Spleen (tissue), 11 donors: ENCODE data around the gene GALNT17. TPM values are rescaled to one million over a fixed set of nuclear protein-coding genes. Genes with fewer than 3 reads are reported as not detected.

Source experiments
- DNase-seq: peaks from one replicate; pipeline ENCODE4 v3.0.0-alpha.2; 2020
- H3K27ac ChIP-seq, 8 donors: fragments of 200-600 bp; sonication (generic) in 7 of 8; 1 replicate in 4 of 8; 2 replicates in 4 of 8; pipeline versions ENCODE4 v1.5.0 to v1.8.0; 2016 to 2021; ENCODE audit warnings: inconsistent platforms in 4 of 8, mild to moderate bottlenecking in 4 of 8, moderate library complexity in 1 of 8
- H3K27me3 ChIP-seq, 7 donors: fragments of 200-600 bp; sonication (generic) in 6 of 7; replicated peaks in 1 of 7; 1 replicate in 4 of 7; 2 replicates in 3 of 7; pipeline versions ENCODE4 v1.5.0 to v1.8.0; 2016 to 2021; ENCODE audit warnings: inconsistent platforms in 3 of 7, mild to moderate bottlenecking in 1 of 7
- H3K36me3 ChIP-seq, 6 donors: fragments of 200-600 bp; sonication (generic) in 5 of 6; 1 replicate in 4 of 6; 2 replicates in 2 of 6; pipeline versions ENCODE4 v1.5.0 to v1.8.0; 2016 to 2021; ENCODE audit warnings: inconsistent platforms in 2 of 6
- H3K4me1 ChIP-seq, 6 donors: fragments of 200-600 bp; sonication (generic) in 5 of 6; 1 replicate in 3 of 6; 2 replicates in 3 of 6; pipeline versions ENCODE4 v1.5.0 to v1.8.0; 2016 to 2021; ENCODE audit warnings: inconsistent platforms in 3 of 6
- H3K4me3 ChIP-seq, 8 donors: fragments of 200-600 bp; sonication (generic) in 7 of 8; 1 replicate in 4 of 8; 2 replicates in 4 of 8; pipeline versions ENCODE4 v1.5.0 to v1.8.0; 2016 to 2021; ENCODE audit warnings: inconsistent platforms in 4 of 8, mild to moderate bottlenecking in 4 of 8, moderate library complexity in 2 of 8
- H3K9me3 ChIP-seq, 8 donors: fragments of 200-600 bp; sonication (generic) in 7 of 8; 1 replicate in 4 of 8; 2 replicates in 4 of 8; pipeline versions ENCODE4 v1.5.0 to v1.8.0; 2016 to 2021; ENCODE audit warnings: inconsistent platforms in 4 of 8
- CTCF ChIP-seq, 11 experiments: fragments of 200-600 bp in 7 of 11; fragments of 450-650 bp in 4 of 11; sonication (generic) in 4 of 11; IDR thresholded peaks in 8 of 11; conservative IDR thresholded peaks in 3 of 11; 1 replicate in 7 of 11; 2 replicates in 4 of 11; pipeline versions ENCODE4 v1.4.0 to v1.8.0; 2016 to 2021; ENCODE audit warnings: antibody characterized with exemption in 11 of 11, inconsistent platforms in 4 of 11, mild to moderate bottlenecking in 1 of 11
- POLR2A ChIP-seq, 3 donors: fragments of 450-650 bp; IDR thresholded peaks; one replicate each; pipeline ENCODE4 v1.5.1; 2017; ENCODE audit warnings: antibody characterized with exemption in 3 of 3, mild to moderate bottlenecking in 1 of 3
- POLR2AphosphoS5 ChIP-seq, 3 donors: sonication (generic); formaldehyde crosslinking; IDR thresholded peaks; one replicate each; pipeline ENCODE4 v1.5.1; 2017; ENCODE audit warnings: antibody characterized with exemption in 3 of 3
- WGBS, 5 donors: extraction: QIAGEN DNeasy Blood & Tissue Kit in 3 of 5; methylation state at CpG; one replicate each; pipeline versions ENCODE4 v1.1.5 to v1.1.7; 2013 to 2018; 5-methylcytosine and 5-hydroxymethylcytosine counted together
- intact Hi-C: fragments of 100-400 bp; cut with DNase I; formaldehyde crosslinking; loops from one replicate; pipeline ENCODE4 v1.15.0; 2023; ENCODE audit warnings: low total_unique reads
- polyA plus RNA-seq, 3 donors: library from polyadenylated mRNA; stranded (reverse); fragments of 200-250 nt; gene quantifications; one replicate each; pipeline ENCODE4 v1.2.1, GENCODE V29; 2013
- total RNA-seq, 7 donors: library from RNA; depleted of rRNA in 3 of 7; stranded (reverse); fragments of >200 nt in 3 of 7; fragmentation: NEBNext Ultra II Directional in 4 of 7; extraction: Animal tissue kit (Norgen Biotek cat#: 25700) in 4 of 7; gene quantifications; one replicate each; pipeline versions ENCODE4 v1.1.0 to v1.2.1, GENCODE V29; 2016 to 2021
- donor health status: healthy with polysubstance abuse.
- donor health status: DM: no; HTN: no; CAD: no; lungs with moderate emphysema.
- donor health status: DM: no; HTN: no; CAD: no.
- donor health status: Bipolar disorder and iron deficiency.
- donor health status: healthy.
- donor health status: DM: no; HTN: no; CAD: no.
- donor health status: DM: yes; HTN: yes; CAD: no.

GALNT17 gene
- total and polyA plus RNA-seq, 10 donors, result 0.39 to 10.8 (median 3.1) TPM

GRCh38 chr7:71473366-71473967 is 341.5 kb downstream of the GALNT17 start:
- Histone ChIP-seq H3K27ac (no peak overlapping the region), H3K9me3 (peaks cover 0 to 41% (median 13%) of the 10 kb centered on the region in 8 donors), H3K4me1 (no peaks in the 10 kb centered on the region), H3K27me3 (no peaks in the 10 kb centered on the region), H3K4me3 (no peak overlapping the region), H3K36me3 (no peaks in the 10 kb centered on the region)
- DNase-seq, result no peak
- TF ChIP-seq POLR2AphosphoS5 (IDR thresholded peaks at IDR 0.05) (no peak), CTCF (IDR thresholded peaks at IDR 0.05 in 8 of 11, conservative IDR thresholded peaks at IDR 0.05 in 3 of 11) (no peak), POLR2A (IDR thresholded peaks at IDR 0.05) (no peak)
- WGBS, 5 donors, result 75 to 80% (median 75%) methylated on average over 2 of the region's 2 CpGs
- intact Hi-C loops, result no loop called here

DNA sequence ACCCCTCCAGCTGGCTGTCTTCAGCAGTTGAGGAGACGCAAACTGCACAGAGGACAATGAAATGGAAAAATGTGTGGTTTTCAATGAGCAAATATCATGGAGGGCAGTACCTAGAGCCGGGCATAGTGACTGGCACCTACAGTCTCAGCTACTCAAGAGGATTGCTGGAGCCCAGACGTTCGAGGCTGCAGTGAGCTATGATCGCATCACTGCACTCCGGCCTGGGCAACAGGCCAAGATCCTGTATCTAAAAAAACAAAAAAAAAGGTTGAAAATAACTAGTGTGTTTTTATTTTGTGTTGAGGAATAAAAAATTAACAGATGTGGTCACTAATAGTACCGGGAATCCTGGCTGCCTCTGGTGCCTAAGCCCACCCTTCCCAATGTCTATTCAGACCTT is 345.5 kb downstream of the GALNT17 start:
- H3K9me3 ChIP-seq, result peaks cover 0 to 40% (median 13%) of the 10 kb centered on the region in 8 donors
- no peak for DNase-seq
- H3K36me3 ChIP-seq, result no peaks in the 10 kb centered on the region
- H3K4me3 ChIP-seq, result no peak overlapping the region
- TF ChIP-seq POLR2AphosphoS5 (IDR thresholded peaks at IDR 0.05), result no peak
- TF ChIP-seq CTCF (IDR thresholded peaks at IDR 0.05 in 8 of 11, conservative IDR thresholded peaks at IDR 0.05 in 3 of 11), result no peak
- 78 to 87% (median 79%) methylated on average over 7 of the region's 7 CpGs for WGBS, 5 donors
- H3K27ac ChIP-seq, result no peak overlapping the region
- intact Hi-C loops, result no loop called here
- H3K4me1 ChIP-seq, result no peaks in the 10 kb centered on the region
- no peaks in the 10 kb centered on the region for H3K27me3 ChIP-seq

DNA sequence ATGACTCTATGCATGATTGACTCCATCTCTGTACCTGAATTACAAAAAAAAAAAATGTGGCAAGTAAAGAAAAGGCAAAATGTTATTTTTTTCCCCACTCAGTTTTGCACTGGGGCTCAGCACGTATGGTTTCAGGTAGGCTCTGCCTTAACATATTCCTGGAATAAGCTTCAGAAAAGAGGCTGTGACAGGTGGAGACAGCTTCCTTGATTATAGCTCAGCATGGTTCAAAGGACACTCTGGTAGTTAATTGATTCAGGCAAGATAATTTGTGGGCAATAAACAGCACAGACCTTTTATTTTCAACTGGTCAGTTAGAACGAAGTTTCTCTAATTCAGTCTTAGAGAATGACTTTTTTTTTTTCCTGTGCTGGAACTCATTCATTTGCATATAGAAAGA is 347.3 kb downstream of the GALNT17 start:
- H3K4me3 ChIP-seq, result no peak overlapping the region
- H3K27ac ChIP-seq, result no peak overlapping the region
- H3K36me3 ChIP-seq, result no peaks in the 10 kb centered on the region
- 61 to 80% (median 74%) methylated on average over 2 of the region's 2 CpGs for WGBS, 5 donors
- H3K4me1 ChIP-seq, result no peaks in the 10 kb centered on the region
- DNase-seq, result no peak
- no peaks in the 10 kb centered on the region for H3K27me3 ChIP-seq
- peaks cover 0 to 36% (median 9%) of the 10 kb centered on the region in 8 donors for H3K9me3 ChIP-seq
- TF ChIP-seq POLR2AphosphoS5 (IDR thresholded peaks at IDR 0.05) (no peak), CTCF (IDR thresholded peaks at IDR 0.05 in 8 of 11, conservative IDR thresholded peaks at IDR 0.05 in 3 of 11) (no peak), POLR2A (IDR thresholded peaks at IDR 0.05) (no peak)
- intact Hi-C loops, result no loop called here

DNA sequence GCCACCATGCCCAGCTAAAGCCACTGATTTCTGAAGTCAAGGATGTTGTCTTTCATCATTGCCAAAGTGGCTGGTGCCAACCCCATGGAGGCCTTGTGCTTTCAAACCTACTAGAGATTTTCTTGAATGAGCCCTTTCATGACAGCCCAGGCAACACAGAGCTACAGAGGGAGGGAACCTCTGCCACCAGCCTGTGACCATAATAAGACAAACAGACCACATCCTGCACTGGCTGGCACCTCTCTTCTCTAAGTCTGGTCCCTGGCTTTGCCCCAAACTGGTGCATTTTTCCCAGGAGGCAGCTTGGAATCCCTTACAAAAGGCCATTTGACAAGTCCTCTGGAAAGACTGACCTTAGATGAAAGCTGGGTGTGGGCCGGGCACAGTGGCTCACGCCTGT is 348.8 kb downstream of the GALNT17 start:
- DNase-seq, result no peak
- 90 to 96% (median 93%) methylated on average over 2 of the region's 2 CpGs for WGBS, 5 donors
- Histone ChIP-seq H3K4me1 (no peaks in the 10 kb centered on the region), H3K27ac (no peak overlapping the region), H3K36me3 (no peaks in the 10 kb centered on the region), H3K27me3 (no peaks in the 10 kb centered on the region), H3K9me3 (peaks cover 0 to 21% (median 0%) of the 10 kb centered on the region in 8 donors), H3K4me3 (no peak overlapping the region)
- intact Hi-C loops, result no loop called here
- TF ChIP-seq POLR2A (IDR thresholded peaks at IDR 0.05), result no peak
- no peak for TF ChIP-seq CTCF (IDR thresholded peaks at IDR 0.05 in 8 of 11, conservative IDR thresholded peaks at IDR 0.05 in 3 of 11)
- no peak for TF ChIP-seq POLR2AphosphoS5 (IDR thresholded peaks at IDR 0.05)
